Mesenchymal stem cell (in vitro differentiated cells and primary cell): ENCODE data around the gene PDE4B.

ENCODE experiments used
- DNase-seq: peaks from one replicate; pipeline ENCODE4 v3.0.0-alpha.2; 2013
- H2AFZ ChIP-seq: one replicate; pipeline ENCODE4 v1.6.1; 2013; ENCODE audit warnings: low read depth, mild to moderate bottlenecking, control low read depth, inconsistent platforms, low read length, moderate library complexity
- H2AK5ac ChIP-seq: 2 replicates; pipeline ENCODE4 v1.6.1; 2013; ENCODE audit warnings: low read length, moderate library complexity, mild to moderate bottlenecking, inconsistent platforms; ENCODE audit not compliant: severe bottlenecking
- H2BK120ac ChIP-seq: one replicate; pipeline ENCODE4 v1.6.1; 2013; ENCODE audit warnings: low read depth, mild to moderate bottlenecking, inconsistent platforms, low read length, moderate library complexity
- H2BK12ac ChIP-seq, 2 experiments: one replicate each; pipeline ENCODE4 v1.6.1; 2013; ENCODE audit warnings: inconsistent platforms in 2 of 2, low read length in 2 of 2, mild to moderate bottlenecking in 2 of 2, moderate library complexity in 2 of 2, control low read depth in 1 of 2
- H2BK15ac ChIP-seq: one replicate; pipeline ENCODE4 v1.6.1; 2013; ENCODE audit warnings: mild to moderate bottlenecking, low read depth, inconsistent platforms; ENCODE audit not compliant: poor library complexity, severe bottlenecking
- H2BK5ac ChIP-seq: 2 replicates; pipeline ENCODE4 v1.6.1; 2013; ENCODE audit warnings: low read depth, mild to moderate bottlenecking, low read length, control low read depth, inconsistent platforms; ENCODE audit not compliant: poor library complexity, severe bottlenecking
- H3K14ac ChIP-seq, 2 experiments: one replicate each; pipeline ENCODE4 v1.6.1; 2013; ENCODE audit warnings: inconsistent platforms in 2 of 2, low read length in 2 of 2, control low read depth in 1 of 2, mild to moderate bottlenecking in 1 of 2, moderate library complexity in 1 of 2
- H3K18ac ChIP-seq, 2 experiments: one replicate each; pipeline ENCODE4 v1.6.1; 2013; ENCODE audit warnings: inconsistent platforms in 2 of 2, low read length in 2 of 2, control low read depth in 1 of 2, low read depth in 1 of 2, mild to moderate bottlenecking in 1 of 2
- H3K23ac ChIP-seq, 2 experiments: one replicate each; pipeline ENCODE4 v1.6.1; 2013; ENCODE audit warnings: inconsistent platforms in 2 of 2, low read length in 2 of 2, mild to moderate bottlenecking in 2 of 2, moderate library complexity in 2 of 2, control low read depth in 1 of 2
- H3K27ac ChIP-seq: 2 replicates; pipeline ENCODE4 v1.5.1; 2013; ENCODE audit warnings: mild to moderate bottlenecking, moderate library complexity, low read length, control low read depth, inconsistent platforms; ENCODE audit not compliant: poor library complexity, severe bottlenecking
- H3K27me3 ChIP-seq, 2 experiments: 2 replicates each; pipeline versions ENCODE4 v1.6.1 to v1.7.0; 2013; ENCODE audit warnings: low read length in 2 of 2, mild to moderate bottlenecking in 2 of 2, moderate library complexity in 2 of 2, control low read depth in 1 of 2, inconsistent platforms in 1 of 2; ENCODE audit not compliant: control insufficient read depth in 1 of 2, insufficient read depth in 1 of 2
- H3K36me3 ChIP-seq, 2 experiments: 2 replicates each; pipeline versions ENCODE4 v1.6.1 to v1.7.0; 2013; ENCODE audit warnings: low read length in 2 of 2, control low read depth in 1 of 2, inconsistent platforms in 1 of 2, low read depth in 1 of 2, mild to moderate bottlenecking in 1 of 2; ENCODE audit not compliant: insufficient read depth in 2 of 2, control insufficient read depth in 1 of 2
- H3K4ac ChIP-seq, 2 experiments: one replicate each; pipeline ENCODE4 v1.6.1; 2013; ENCODE audit warnings: inconsistent platforms in 2 of 2, low read length in 2 of 2, mild to moderate bottlenecking in 2 of 2, moderate library complexity in 2 of 2, control low read depth in 1 of 2, low read depth in 1 of 2
- H3K4me1 ChIP-seq: 2 replicates; pipeline ENCODE4 v1.6.1; 2013; ENCODE audit warnings: low read depth, low read length, control low read depth; ENCODE audit not compliant: control insufficient read depth, insufficient read depth
- H3K4me2 ChIP-seq: 2 replicates; pipeline ENCODE4 v1.6.1; 2013; ENCODE audit warnings: low read length, mild to moderate bottlenecking, inconsistent platforms; ENCODE audit not compliant: poor library complexity, severe bottlenecking
- H3K4me3 ChIP-seq, 2 experiments: 2 replicates each; pipeline versions ENCODE4 v1.5.1 to v1.7.0; 2013; ENCODE audit warnings: low read length in 2 of 2, mild to moderate bottlenecking in 2 of 2, control low read depth in 1 of 2, low read depth in 1 of 2; ENCODE audit not compliant: insufficient read depth in 1 of 2
- H3K79me1 ChIP-seq: replicated peaks from 2 replicates; pipeline ENCODE4 v1.6.1; 2013; ENCODE audit warnings: mild to moderate bottlenecking, control low read depth, low read length, inconsistent platforms; ENCODE audit not compliant: poor library complexity, severe bottlenecking
- H3K9ac ChIP-seq: 2 replicates; pipeline ENCODE4 v1.7.0; 2013; ENCODE audit warnings: mild to moderate bottlenecking, low read length, moderate library complexity
- H3K9me3 ChIP-seq: 2 replicates; pipeline ENCODE4 v1.7.0; 2013; ENCODE audit warnings: mild to moderate bottlenecking, low read length; ENCODE audit not compliant: control insufficient read depth
- H4K8ac ChIP-seq: one replicate; pipeline ENCODE4 v1.6.1; 2013; ENCODE audit warnings: inconsistent platforms, mild to moderate bottlenecking, low read length, moderate library complexity
- H4K91ac ChIP-seq: one replicate; pipeline ENCODE4 v1.6.1; 2013; ENCODE audit warnings: mild to moderate bottlenecking, low read length, inconsistent platforms
- WGBS: methylation state at CpG from one replicate; pipeline ENCODE4 v1.1.7; 2013; ENCODE audit warnings: mixed read lengths; 5-methylcytosine and 5-hydroxymethylcytosine counted together

PDE4B gene

DNA sequence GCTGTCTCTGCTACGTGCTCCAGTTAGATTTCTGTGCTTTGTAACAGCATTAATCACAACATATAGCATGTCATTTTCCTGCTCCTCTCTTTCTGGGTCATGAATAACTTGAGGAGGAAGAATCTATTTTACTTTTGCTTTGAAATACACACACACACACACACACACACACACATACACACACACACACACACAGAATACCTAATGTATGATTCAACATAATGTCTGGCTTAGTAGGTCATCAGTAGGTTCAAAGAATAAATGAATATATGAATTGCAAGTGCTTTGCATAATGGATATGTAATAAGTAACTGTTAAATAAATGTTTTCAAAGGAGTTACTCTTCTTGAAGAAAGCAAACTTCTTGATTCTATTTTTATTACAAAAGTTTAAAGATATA, 249.0 kb downstream of the PDE4B start:
- Histone ChIP-seq H3K9me3 (no peaks in the 10 kb centered on the region), H3K4me3 (no peak overlapping the region), H2BK15ac (no peak overlapping the region), H3K27me3 (no peaks in the 10 kb centered on the region), H2AFZ (no peak overlapping the region), H3K4ac (no peak overlapping the region), H3K36me3 (no peaks in the 10 kb centered on the region), H4K8ac (no peak overlapping the region), H3K14ac (no peak overlapping the region), H3K79me1 (no peaks in the 10 kb centered on the region), H3K4me2 (no peak overlapping the region), H3K27ac (no peak overlapping the region), H3K23ac (no peak overlapping the region), H2AK5ac (no peak overlapping the region), H3K9ac (no peak overlapping the region), H3K18ac (no peak overlapping the region), H4K91ac (no peak overlapping the region), H2BK120ac (no peak overlapping the region), H2BK12ac (no peak overlapping the region), H2BK5ac (no peak overlapping the region), H3K4me1 (no peaks in the 10 kb centered on the region)
- no peak for DNase-seq
- WGBS, result 50% methylated on average over 1 of the region's 1 CpG

GRCh38 chr1:66043186-66043585, 250.5 kb downstream of the PDE4B start:
- Histone ChIP-seq H2AK5ac (no peak overlapping the region), H3K23ac (no peak overlapping the region), H3K4me3 (no peak overlapping the region), H3K79me1 (no peaks in the 10 kb centered on the region), H3K9me3 (no peaks in the 10 kb centered on the region), H3K36me3 (no peaks in the 10 kb centered on the region), H3K27me3 (no peaks in the 10 kb centered on the region), H2AFZ (no peak overlapping the region), H4K8ac (no peak overlapping the region), H3K14ac (no peak overlapping the region), H2BK15ac (no peak overlapping the region), H3K18ac (no peak overlapping the region), H2BK5ac (no peak overlapping the region), H4K91ac (no peak overlapping the region), H3K4me2 (no peak overlapping the region), H2BK120ac (no peak overlapping the region), H3K9ac (no peak overlapping the region), H3K4me1 (no peaks in the 10 kb centered on the region), H3K4ac (no peak overlapping the region), H3K27ac (no peak overlapping the region), H2BK12ac (no peak overlapping the region)
- 80% methylated on average over 1 of the region's 1 CpG for WGBS
- DNase-seq, result no peak

- 9% methylated on average over 1 of the region's 1 CpG for WGBS
- H2BK12ac ChIP-seq, result no peak overlapping the region
- H2AFZ ChIP-seq, result no peak overlapping the region
- H3K4ac ChIP-seq, result no peak overlapping the region
- H4K8ac ChIP-seq, result no peak overlapping the region
- DNase-seq, result no peak
- no peak overlapping the region for H2AK5ac ChIP-seq
- no peaks in the 10 kb centered on the region for H3K27me3 ChIP-seq
- H3K4me3 ChIP-seq, result no peak overlapping the region
- no peak overlapping the region for H3K18ac ChIP-seq
- no peak overlapping the region for H4K91ac ChIP-seq
- H3K9ac ChIP-seq, result no peak overlapping the region
- H3K9me3 ChIP-seq, result no peaks in the 10 kb centered on the region
- H3K14ac ChIP-seq, result no peak overlapping the region
- no peaks in the 10 kb centered on the region for H3K79me1 ChIP-seq
- no peak overlapping the region for H2BK5ac ChIP-seq
- H3K23ac ChIP-seq, result no peak overlapping the region
- H3K36me3 ChIP-seq, result no peaks in the 10 kb centered on the region
- H2BK120ac ChIP-seq, result no peak overlapping the region
- no peak overlapping the region for H2BK15ac ChIP-seq
- no peaks in the 10 kb centered on the region for H3K4me1 ChIP-seq
- H3K27ac ChIP-seq, result no peak overlapping the region
- no peak overlapping the region for H3K4me2 ChIP-seq
Measured at GRCh38 chr1:66044912-66045311, 252.2 kb downstream of the PDE4B start.

DNA sequence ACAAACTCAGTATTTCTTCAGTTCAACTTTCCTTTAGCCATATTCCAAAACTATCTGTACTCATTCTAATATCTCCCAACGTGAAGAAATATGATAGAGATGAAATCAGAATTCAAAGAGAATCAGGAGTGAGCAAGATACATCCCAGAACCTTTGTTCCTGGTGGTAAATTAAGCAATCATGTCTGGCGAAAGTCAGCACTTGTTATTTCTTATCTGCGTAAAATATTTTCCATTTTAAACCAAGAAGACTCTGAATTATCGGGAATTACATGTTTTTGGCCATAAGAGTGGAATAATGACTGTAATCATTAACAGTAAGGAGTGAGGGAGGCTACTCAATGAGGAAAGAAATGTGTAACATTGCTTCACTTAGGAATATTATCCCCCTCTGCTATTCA, 253.7 kb downstream of the PDE4B start:
- Histone ChIP-seq H2AK5ac (no peak overlapping the region), H3K9ac (no peak overlapping the region), H3K27ac (no peak overlapping the region), H3K18ac (no peak overlapping the region), H3K9me3 (no peaks in the 10 kb centered on the region), H2BK15ac (no peak overlapping the region), H3K36me3 (no peaks in the 10 kb centered on the region), H3K4me3 (no peak overlapping the region), H3K27me3 (no peaks in the 10 kb centered on the region), H3K23ac (no peak overlapping the region), H3K79me1 (no peaks in the 10 kb centered on the region), H4K91ac (no peak overlapping the region), H2BK120ac (no peak overlapping the region), H4K8ac (no peak overlapping the region), H3K4me1 (no peaks in the 10 kb centered on the region), H2BK5ac (no peak overlapping the region), H2BK12ac (no peak overlapping the region), H3K14ac (no peak overlapping the region), H3K4me2 (no peak overlapping the region), H3K4ac (no peak overlapping the region), H2AFZ (no peak overlapping the region)
- WGBS, result 33% methylated on average over 2 of the region's 4 CpGs
- no peak for DNase-seq
